Right atrium auricular region (tissue), 2 donors: ENCODE data around the gene AFAP1. TPM values are rescaled to one million over a fixed set of nuclear protein-coding genes. Genes with fewer than 3 reads are reported as not detected.

Source experiments
- DNase-seq: peaks from one replicate; pipeline ENCODE4 v3.0.0-alpha.2; 2019; ENCODE audit warnings: low spot score
- H3K27ac ChIP-seq, 2 donors: fragments of 200-600 bp; sonication (generic); 1 replicate in 1 of 2; 2 replicates in 1 of 2; pipeline ENCODE4 v1.5.1; 2016 to 2019
- H3K27me3 ChIP-seq, 2 donors: fragments of 200-600 bp; sonication (generic); one replicate each; pipeline versions ENCODE4 v1.5.1 to v1.6.0; 2017 to 2019
- H3K36me3 ChIP-seq: fragments of 200-600 bp; sonication (generic); one replicate; pipeline ENCODE4 v1.5.1; 2016
- H3K4me1 ChIP-seq, 2 donors: fragments of 200-600 bp; sonication (generic); one replicate each; pipeline versions ENCODE4 v1.5.1 to v1.6.0; 2017 to 2019
- H3K4me3 ChIP-seq, 2 donors: fragments of 200-600 bp; sonication (generic); 1 replicate in 1 of 2; 2 replicates in 1 of 2; pipeline ENCODE4 v1.5.1; 2017 to 2019; ENCODE audit warnings: mild to moderate bottlenecking in 1 of 2, moderate library complexity in 1 of 2
- H3K9me3 ChIP-seq, 2 donors: fragments of 200-600 bp; sonication (generic); one replicate each; pipeline ENCODE4 v1.5.1; 2019
- total RNA-seq, 2 donors: library from RNA; depleted of rRNA; stranded (reverse); fragments of >200 nt; gene quantifications; one replicate each; pipeline ENCODE4 v1.1.0, GENCODE V29; 2016
- TF ChIP-seq, protein P1 (sequence below), 2 donors: fragments of 200-600 bp; sonication (generic); IDR thresholded peaks; one replicate each; pipeline ENCODE4 v1.5.1; 2019; ENCODE audit warnings: antibody characterized with exemption in 2 of 2

Gene AFAP1
- total RNA-seq, 2 donors from 2014 or later = 16.2 to 27.2 TPM

DNA sequence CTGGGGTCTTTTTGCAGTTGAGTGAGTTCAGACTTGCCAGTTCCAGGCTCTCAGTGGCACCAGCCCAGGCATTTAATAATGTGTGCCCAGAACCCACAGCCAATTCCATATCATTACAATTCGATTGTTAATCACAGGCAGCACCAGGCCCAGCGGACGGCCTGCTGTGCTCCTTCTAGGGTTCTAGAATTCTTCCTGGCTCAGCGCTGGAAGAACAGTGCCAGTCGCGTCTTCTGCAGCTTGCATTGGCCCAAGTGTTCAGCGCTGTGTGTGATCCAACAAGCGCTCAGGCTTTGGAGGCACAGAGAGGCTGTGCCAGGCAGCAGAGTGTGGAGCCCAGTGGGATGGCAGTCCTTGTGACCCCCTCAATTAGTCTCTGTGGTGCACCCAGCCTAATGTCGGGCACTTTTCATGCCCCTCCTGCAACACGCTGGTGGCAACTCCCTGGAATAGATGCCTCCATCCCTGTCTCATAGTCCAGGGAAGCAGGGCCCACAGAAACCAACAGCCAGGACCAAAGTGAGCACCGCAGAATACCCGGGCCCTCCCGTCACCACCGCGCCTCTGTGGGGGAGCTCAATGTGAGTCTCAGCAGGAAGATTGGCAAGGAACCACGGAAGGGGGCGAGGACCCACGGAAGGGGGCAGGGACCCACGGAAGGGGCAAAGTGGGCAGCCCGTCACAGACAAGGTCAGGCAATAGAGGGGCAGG, 193.2 kb downstream of the AFAP1 start:
- no peaks in the 10 kb centered on the region for H3K9me3 ChIP-seq
- DNase-seq = no peak
- no peak overlapping the region for H3K4me3 ChIP-seq
- no peaks in the 10 kb centered on the region for H3K27me3 ChIP-seq
- H3K27ac ChIP-seq = no peak overlapping the region
- no peaks in the 10 kb centered on the region for H3K36me3 ChIP-seq
- TF ChIP-seq, protein P1, sequence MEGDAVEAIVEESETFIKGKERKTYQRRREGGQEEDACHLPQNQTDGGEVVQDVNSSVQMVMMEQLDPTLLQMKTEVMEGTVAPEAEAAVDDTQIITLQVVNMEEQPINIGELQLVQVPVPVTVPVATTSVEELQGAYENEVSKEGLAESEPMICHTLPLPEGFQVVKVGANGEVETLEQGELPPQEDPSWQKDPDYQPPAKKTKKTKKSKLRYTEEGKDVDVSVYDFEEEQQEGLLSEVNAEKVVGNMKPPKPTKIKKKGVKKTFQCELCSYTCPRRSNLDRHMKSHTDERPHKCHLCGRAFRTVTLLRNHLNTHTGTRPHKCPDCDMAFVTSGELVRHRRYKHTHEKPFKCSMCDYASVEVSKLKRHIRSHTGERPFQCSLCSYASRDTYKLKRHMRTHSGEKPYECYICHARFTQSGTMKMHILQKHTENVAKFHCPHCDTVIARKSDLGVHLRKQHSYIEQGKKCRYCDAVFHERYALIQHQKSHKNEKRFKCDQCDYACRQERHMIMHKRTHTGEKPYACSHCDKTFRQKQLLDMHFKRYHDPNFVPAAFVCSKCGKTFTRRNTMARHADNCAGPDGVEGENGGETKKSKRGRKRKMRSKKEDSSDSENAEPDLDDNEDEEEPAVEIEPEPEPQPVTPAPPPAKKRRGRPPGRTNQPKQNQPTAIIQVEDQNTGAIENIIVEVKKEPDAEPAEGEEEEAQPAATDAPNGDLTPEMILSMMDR (IDR thresholded peaks at IDR 0.05) = no peak
- peaks cover 0 to 3% of the 10 kb centered on the region in 2 donors for H3K4me1 ChIP-seq

DNA sequence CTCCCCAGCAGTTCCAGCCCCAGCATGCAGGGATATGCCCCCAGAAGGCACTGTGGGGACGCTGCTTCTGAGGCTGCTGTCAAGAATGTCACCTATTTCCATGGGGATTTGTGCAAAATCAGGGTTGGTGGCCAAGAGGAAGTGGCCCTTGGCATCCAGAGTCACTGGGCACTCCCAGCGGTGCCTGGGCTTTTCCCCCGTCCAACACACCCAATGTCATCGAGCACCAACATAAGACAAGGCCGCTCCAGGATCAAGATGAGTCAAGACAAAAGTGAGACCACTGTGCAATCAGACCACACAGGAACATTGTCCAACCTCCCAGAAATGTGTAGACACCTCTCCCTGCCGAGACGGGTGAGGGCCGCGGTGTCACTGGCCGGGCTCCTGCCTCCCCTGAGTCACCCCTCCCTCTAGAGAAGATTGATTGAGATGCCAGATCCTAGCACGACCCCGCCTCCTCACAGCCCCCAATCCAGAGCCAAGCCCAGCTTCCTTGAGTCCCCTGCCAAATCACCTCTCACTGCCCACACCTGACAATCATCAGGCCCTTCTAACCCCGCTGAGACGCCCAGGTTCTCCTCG, 194.3 kb downstream of the AFAP1 start:
- TF ChIP-seq, protein P1 (IDR thresholded peaks at IDR 0.05) = no peak
- no peaks in the 10 kb centered on the region for H3K36me3 ChIP-seq
- H3K27me3 ChIP-seq = no peaks in the 10 kb centered on the region
- DNase-seq = no peak
- peaks cover 0 to 3% of the 10 kb centered on the region in 2 donors for H3K4me1 ChIP-seq
- no peak overlapping the region for H3K27ac ChIP-seq
- no peaks in the 10 kb centered on the region for H3K9me3 ChIP-seq
- no peak overlapping the region for H3K4me3 ChIP-seq

GRCh38 chr4:7744142-7744804, 195.4 kb downstream of the AFAP1 start:
- H3K4me3 ChIP-seq = no peak overlapping the region
- peaks cover 0 to 3% of the 10 kb centered on the region in 2 donors for H3K4me1 ChIP-seq
- no peaks in the 10 kb centered on the region for H3K27me3 ChIP-seq
- no peaks in the 10 kb centered on the region for H3K9me3 ChIP-seq
- TF ChIP-seq, protein P1 (IDR thresholded peaks at IDR 0.05) = no peak
- H3K36me3 ChIP-seq = no peaks in the 10 kb centered on the region
- H3K27ac ChIP-seq = no peak overlapping the region
- no peak for DNase-seq

DNA sequence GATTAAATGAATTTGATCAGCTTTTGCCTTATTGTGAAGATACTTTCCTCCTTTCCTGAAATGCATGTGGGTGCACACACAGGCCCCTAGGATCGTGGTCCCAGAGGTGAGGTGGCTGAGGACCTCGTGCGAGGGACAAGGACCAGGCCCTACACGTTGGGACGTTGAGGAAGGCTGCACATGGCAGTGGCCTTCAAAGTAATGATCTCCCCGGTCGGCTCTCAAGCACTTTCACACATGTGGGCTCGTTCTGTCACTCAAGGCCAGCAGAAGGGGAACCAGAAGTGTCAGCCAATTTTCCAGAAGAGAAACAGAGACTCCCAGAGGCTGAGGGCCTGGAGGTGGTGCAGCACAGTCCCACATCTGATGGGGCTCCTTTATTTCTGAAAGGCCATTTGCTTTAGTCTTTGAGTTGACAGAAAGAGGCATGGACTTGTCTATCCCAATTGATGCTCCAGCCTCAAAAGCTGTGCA, 196.8 kb downstream of the AFAP1 start:
- H3K36me3 ChIP-seq = no peaks in the 10 kb centered on the region
- TF ChIP-seq, protein P1 (IDR thresholded peaks at IDR 0.05) = no peak
- H3K27ac ChIP-seq = no peak overlapping the region
- H3K4me1 ChIP-seq = peaks cover 0 to 3% of the 10 kb centered on the region in 2 donors
- no peak overlapping the region for H3K4me3 ChIP-seq
- no peak for DNase-seq
- H3K9me3 ChIP-seq = no peaks in the 10 kb centered on the region
- H3K27me3 ChIP-seq = no peaks in the 10 kb centered on the region

DNA sequence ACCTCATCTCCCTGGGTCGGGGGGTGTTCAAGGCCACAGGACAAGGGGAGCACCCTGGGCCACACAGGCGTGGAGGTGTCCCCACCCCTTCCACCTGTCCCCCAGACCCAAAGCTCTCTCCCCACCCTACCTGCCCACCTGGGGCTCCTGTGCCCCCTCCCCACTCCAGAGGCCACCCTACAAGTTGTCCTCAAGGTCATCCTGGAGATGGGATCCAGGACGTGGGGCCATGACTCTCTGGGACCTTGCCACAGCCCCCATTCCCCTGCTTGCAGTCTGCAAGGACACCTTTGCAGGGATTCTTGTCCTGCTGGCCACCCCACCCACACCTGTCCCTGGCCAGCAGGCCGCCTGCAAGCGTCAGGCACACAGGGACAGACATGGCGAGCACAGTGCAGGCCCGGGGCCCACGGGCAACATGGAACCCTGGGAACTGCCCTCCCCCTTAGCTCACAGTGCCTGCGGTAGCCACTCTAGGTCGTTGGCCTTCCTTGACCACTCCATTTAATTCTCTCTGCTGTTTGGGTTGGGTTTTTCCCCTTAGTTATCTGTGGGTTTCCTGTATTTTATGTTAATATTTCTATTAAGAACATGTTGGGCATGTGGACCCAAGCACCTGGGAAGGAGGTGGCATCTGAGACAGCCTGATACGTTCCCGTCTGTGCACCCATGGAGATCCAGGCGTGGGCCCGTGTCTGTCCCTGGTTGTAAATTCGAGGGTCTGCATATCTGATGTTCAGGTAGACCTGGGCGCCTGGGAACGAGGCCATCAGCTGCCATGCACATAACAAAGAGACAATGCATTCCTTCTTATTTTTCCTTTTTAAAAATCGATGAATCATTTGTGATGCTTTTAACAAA, 197.5 kb downstream of the AFAP1 start:
- H3K36me3 ChIP-seq = no peaks in the 10 kb centered on the region
- no peak overlapping the region for H3K27ac ChIP-seq
- no peak overlapping the region for H3K4me3 ChIP-seq
- H3K27me3 ChIP-seq = no peaks in the 10 kb centered on the region
- H3K4me1 ChIP-seq = peaks cover 0 to 3% of the 10 kb centered on the region in 2 donors
- no peak for DNase-seq
- TF ChIP-seq, protein P1 (IDR thresholded peaks at IDR 0.05) = no peak
- no peaks in the 10 kb centered on the region for H3K9me3 ChIP-seq
